ENCODE data around the gene DYNLRB1.
"Not testable (repeated sequence)": the region's sequence is repeated elsewhere in the genome, so short reads cannot be mapped to it uniquely, and the experiment has no call there.

DYNLRB1 gene

GRCh38 chr20:34491226-34491931 is 24.8 kb upstream of the DYNLRB1 start:
- Histone ChIP-seq H3K27ac (ENCODE audit: insufficient read depth, low read length, poor library complexity, severe bottlenecking) (no peak overlapping the region), H3K4me3 (ENCODE audit: insufficient read depth, low read depth, low read length, poor library complexity, severe bottlenecking) (no peak overlapping the region), H3K36me3 (ENCODE audit: control insufficient read depth, insufficient read depth, low read length) (peaks cover 36% of the 10 kb centered on the region), H3K4me1 (ENCODE audit: control insufficient read depth, insufficient read depth, low read length, poor library complexity, severe bottlenecking) (no peaks in the 10 kb centered on the region), H3K27me3 (replicated peaks; ENCODE audit: control insufficient read depth, insufficient read depth, low read length, poor library complexity, severe bottlenecking) (no peaks in the 10 kb centered on the region), H3K9me3 (ENCODE audit: control insufficient read depth, low read length) (no peaks in the 10 kb centered on the region)
- DNase-seq = no peak

GRCh38 chr20:34491932-34492509 is 24.2 kb upstream of the DYNLRB1 start:
- no peaks in the 10 kb centered on the region for H3K9me3 ChIP-seq (ENCODE audit: control insufficient read depth, low read length)
- no peak overlapping the region for H3K4me3 ChIP-seq (ENCODE audit: insufficient read depth, low read depth, low read length, poor library complexity, severe bottlenecking)
- H3K27ac ChIP-seq (ENCODE audit: insufficient read depth, low read length, poor library complexity, severe bottlenecking) = no peak overlapping the region
- peaks cover 36% of the 10 kb centered on the region for H3K36me3 ChIP-seq (ENCODE audit: control insufficient read depth, insufficient read depth, low read length)
- H3K27me3 ChIP-seq (replicated peaks; ENCODE audit: control insufficient read depth, insufficient read depth, low read length, poor library complexity, severe bottlenecking) = no peaks in the 10 kb centered on the region
- DNase-seq = no peak
- H3K4me1 ChIP-seq (ENCODE audit: control insufficient read depth, insufficient read depth, low read length, poor library complexity, severe bottlenecking) = no peaks in the 10 kb centered on the region

GRCh38 chr20:34493646-34494045 is 22.6 kb upstream of the DYNLRB1 start:
- no peak for DNase-seq
- Histone ChIP-seq H3K27ac (ENCODE audit: insufficient read depth, low read length, poor library complexity, severe bottlenecking) (no peak overlapping the region), H3K36me3 (ENCODE audit: control insufficient read depth, insufficient read depth, low read length) (peaks cover 44% of the 10 kb centered on the region), H3K4me3 (ENCODE audit: insufficient read depth, low read depth, low read length, poor library complexity, severe bottlenecking) (no peak overlapping the region), H3K27me3 (replicated peaks; ENCODE audit: control insufficient read depth, insufficient read depth, low read length, poor library complexity, severe bottlenecking) (no peaks in the 10 kb centered on the region), H3K9me3 (ENCODE audit: control insufficient read depth, low read length) (no peaks in the 10 kb centered on the region), H3K4me1 (ENCODE audit: control insufficient read depth, insufficient read depth, low read length, poor library complexity, severe bottlenecking) (no peaks in the 10 kb centered on the region)

DNA sequence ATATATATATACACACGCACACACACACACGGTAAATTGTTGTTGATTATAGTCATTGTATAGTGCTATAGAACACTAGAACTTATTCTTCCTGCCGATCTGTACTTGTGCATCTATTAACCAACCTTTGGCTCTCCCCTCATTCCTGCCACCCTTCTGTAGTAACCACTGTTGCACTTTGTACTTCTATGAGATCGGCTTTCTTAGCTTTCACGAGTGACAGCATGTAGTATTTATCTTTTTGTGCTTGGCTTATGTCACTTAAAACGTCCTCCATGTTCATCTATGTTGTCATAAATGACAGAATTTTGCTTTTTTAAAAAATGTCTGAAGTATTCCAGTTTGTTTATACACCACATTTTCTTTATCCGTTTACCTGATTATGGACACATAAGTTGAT is 20.9 kb upstream of the DYNLRB1 start:
- Histone ChIP-seq H3K27ac (ENCODE audit: insufficient read depth, low read length, poor library complexity, severe bottlenecking) (no peak overlapping the region), H3K27me3 (replicated peaks; ENCODE audit: control insufficient read depth, insufficient read depth, low read length, poor library complexity, severe bottlenecking) (no peaks in the 10 kb centered on the region), H3K9me3 (ENCODE audit: control insufficient read depth, low read length) (no peaks in the 10 kb centered on the region), H3K4me1 (ENCODE audit: control insufficient read depth, insufficient read depth, low read length, poor library complexity, severe bottlenecking) (no peaks in the 10 kb centered on the region), H3K4me3 (ENCODE audit: insufficient read depth, low read depth, low read length, poor library complexity, severe bottlenecking) (no peak overlapping the region), H3K36me3 (ENCODE audit: control insufficient read depth, insufficient read depth, low read length) (peaks cover 48% of the 10 kb centered on the region)
- DNase-seq = no peak

DNA sequence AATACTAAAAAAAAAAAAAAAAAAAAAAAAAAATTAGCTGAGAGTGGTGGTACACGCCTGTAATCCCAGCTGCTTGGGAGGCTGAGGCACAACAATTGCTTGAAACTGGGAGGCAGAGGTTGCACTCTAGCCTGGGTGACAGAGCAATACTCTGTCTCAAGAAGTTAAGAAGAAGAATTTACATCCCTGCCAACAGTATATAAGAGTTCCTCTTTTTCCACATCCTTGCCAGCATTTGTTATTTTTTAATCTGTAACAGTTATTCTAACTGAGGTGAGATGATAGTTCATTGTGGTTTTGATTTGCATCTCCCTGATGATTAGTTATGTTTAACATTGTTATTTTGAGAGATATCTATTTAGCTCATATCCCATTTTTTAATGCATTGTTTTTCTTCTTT is 20.3 kb upstream of the DYNLRB1 start:
- Histone ChIP-seq H3K27me3 (replicated peaks; ENCODE audit: control insufficient read depth, insufficient read depth, low read length, poor library complexity, severe bottlenecking) (no peaks in the 10 kb centered on the region), H3K36me3 (ENCODE audit: control insufficient read depth, insufficient read depth, low read length) (peaks cover 48% of the 10 kb centered on the region), H3K4me1 (ENCODE audit: control insufficient read depth, insufficient read depth, low read length, poor library complexity, severe bottlenecking) (no peaks in the 10 kb centered on the region), H3K9me3 (ENCODE audit: control insufficient read depth, low read length) (no peaks in the 10 kb centered on the region), H3K4me3 (ENCODE audit: insufficient read depth, low read depth, low read length, poor library complexity, severe bottlenecking) (no peak overlapping the region), H3K27ac (ENCODE audit: insufficient read depth, low read length, poor library complexity, severe bottlenecking) (no peak overlapping the region)
- DNase-seq = no peak

DNA sequence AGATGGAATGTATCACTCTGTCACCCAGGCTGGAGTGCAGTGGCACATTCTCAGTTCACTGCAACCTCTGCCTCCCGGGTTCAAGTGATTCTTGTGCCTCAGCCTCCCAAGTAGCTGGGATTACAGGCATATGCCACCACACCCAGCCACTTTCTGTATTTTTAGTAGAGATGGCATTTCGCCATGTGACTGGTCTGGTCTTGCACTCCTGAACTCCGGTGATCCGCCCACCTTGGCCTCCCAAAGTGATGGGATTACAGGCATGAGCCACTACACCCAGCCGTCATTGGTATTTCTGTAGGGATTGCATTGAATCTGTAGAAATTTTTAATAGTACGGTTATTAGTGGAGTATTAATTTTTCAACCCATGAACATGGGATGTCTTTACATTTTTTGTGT is 18.6 kb upstream of the DYNLRB1 start:
- H3K36me3 ChIP-seq (ENCODE audit: control insufficient read depth, insufficient read depth, low read length) = peaks cover 44% of the 10 kb centered on the region
- DNase-seq; H3K27ac ChIP-seq (ENCODE audit: insufficient read depth, low read length, poor library complexity, severe bottlenecking): not testable (repeated sequence)

DNA sequence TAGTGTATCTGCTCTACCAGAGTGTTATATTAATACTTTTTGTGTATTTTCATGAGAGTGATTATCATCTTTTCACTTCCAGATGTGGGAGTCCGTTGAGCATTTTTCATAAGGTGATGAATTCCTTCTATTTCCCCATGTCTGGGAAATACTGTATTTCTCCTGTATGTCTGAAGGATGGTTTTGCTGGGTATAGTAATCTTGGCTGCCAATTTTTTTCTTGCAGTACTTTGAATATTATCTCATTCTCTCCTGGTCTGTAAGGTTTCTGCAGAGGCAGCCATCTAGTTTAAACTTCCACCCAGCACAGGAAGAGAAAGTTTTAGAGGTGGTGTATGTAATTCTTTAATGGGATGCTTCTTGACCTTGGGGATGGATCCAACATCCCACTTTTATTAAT is 15.4 kb upstream of the DYNLRB1 start:
- H3K27ac ChIP-seq (ENCODE audit: insufficient read depth, low read length, poor library complexity, severe bottlenecking) = no peak overlapping the region
- no peaks in the 10 kb centered on the region for H3K27me3 ChIP-seq (replicated peaks; ENCODE audit: control insufficient read depth, insufficient read depth, low read length, poor library complexity, severe bottlenecking)
- no peak overlapping the region for H3K4me3 ChIP-seq (ENCODE audit: insufficient read depth, low read depth, low read length, poor library complexity, severe bottlenecking)
- H3K9me3 ChIP-seq (ENCODE audit: control insufficient read depth, low read length) = no peaks in the 10 kb centered on the region
- peaks cover 41% of the 10 kb centered on the region for H3K36me3 ChIP-seq (ENCODE audit: control insufficient read depth, insufficient read depth, low read length)
- no peaks in the 10 kb centered on the region for H3K4me1 ChIP-seq (ENCODE audit: control insufficient read depth, insufficient read depth, low read length, poor library complexity, severe bottlenecking)
- DNase-seq = no peak

More for the DNA sequence above, 18.6 kb upstream of the DYNLRB1 start:
- H3K4me1 ChIP-seq (ENCODE audit: control insufficient read depth, insufficient read depth, low read length, poor library complexity, severe bottlenecking); H3K9me3 ChIP-seq (ENCODE audit: control insufficient read depth, low read length); H3K27me3 ChIP-seq (replicated peaks; ENCODE audit: control insufficient read depth, insufficient read depth, low read length, poor library complexity, severe bottlenecking); H3K4me3 ChIP-seq (ENCODE audit: insufficient read depth, low read depth, low read length, poor library complexity, severe bottlenecking): not testable (repeated sequence)

DNA sequence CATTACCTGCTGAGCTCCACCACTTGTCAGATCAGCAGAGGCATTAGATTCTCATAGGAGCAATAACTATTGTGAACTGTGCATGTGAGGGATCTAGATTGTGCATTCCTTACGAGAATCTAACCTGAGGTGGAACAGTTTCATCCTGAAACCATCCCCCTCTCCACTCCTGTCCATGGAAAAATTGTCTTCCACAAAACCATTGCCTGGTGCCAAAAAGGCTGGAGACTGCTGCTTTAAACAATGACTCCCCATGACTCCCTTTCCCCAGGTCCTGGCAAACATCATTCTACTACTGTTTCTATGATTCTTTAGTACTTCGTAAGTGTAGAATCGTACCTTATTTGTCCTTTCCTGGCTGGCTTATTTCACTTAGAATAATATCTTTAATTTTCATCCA is 9.7 kb upstream of the DYNLRB1 start:
- no peak overlapping the region for H3K4me3 ChIP-seq (ENCODE audit: insufficient read depth, low read depth, low read length, poor library complexity, severe bottlenecking)
- H3K27me3 ChIP-seq (replicated peaks; ENCODE audit: control insufficient read depth, insufficient read depth, low read length, poor library complexity, severe bottlenecking) = no peaks in the 10 kb centered on the region
- peaks cover 18% of the 10 kb centered on the region for H3K36me3 ChIP-seq (ENCODE audit: control insufficient read depth, insufficient read depth, low read length)
- no peaks in the 10 kb centered on the region for H3K9me3 ChIP-seq (ENCODE audit: control insufficient read depth, low read length)
- no peaks in the 10 kb centered on the region for H3K4me1 ChIP-seq (ENCODE audit: control insufficient read depth, insufficient read depth, low read length, poor library complexity, severe bottlenecking)
- no peak overlapping the region for H3K27ac ChIP-seq (ENCODE audit: insufficient read depth, low read length, poor library complexity, severe bottlenecking)
- no peak for DNase-seq

DNA sequence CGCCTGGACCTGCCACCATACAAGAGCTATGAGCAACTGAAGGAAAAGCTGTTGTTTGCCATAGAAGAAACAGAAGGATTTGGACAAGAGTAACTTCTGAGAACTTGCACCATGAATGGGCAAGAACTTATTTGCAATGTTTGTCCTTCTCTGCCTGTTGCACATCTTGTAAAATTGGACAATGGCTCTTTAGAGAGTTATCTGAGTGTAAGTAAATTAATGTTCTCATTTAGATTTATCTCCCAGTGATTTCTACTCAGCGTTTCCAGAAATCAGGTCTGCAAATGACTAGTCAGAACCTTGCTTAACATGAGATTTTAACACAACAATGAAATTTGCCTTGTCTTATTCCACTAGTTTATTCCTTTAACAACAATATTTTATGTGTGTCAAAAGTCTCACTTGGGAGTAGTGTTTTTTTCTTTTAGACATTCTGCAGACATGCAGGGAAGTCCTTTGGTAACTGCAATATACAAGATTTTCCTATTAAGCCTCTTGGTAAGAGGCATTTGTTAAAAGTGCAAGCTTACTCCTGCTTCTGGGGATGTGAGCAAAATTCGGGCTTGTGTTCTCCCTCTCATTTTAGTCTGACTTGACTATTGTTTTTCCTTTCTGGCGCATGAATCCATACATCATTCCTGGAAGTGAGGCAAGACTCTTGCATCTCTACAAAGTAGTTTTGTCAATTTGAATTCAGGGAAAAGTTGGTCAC is 8.4 kb upstream of the DYNLRB1 start:
- Histone ChIP-seq H3K4me1 (ENCODE audit: control insufficient read depth, insufficient read depth, low read length, poor library complexity, severe bottlenecking) (peaks cover 1% of the 10 kb centered on the region), H3K4me3 (ENCODE audit: insufficient read depth, low read depth, low read length, poor library complexity, severe bottlenecking) (no peak overlapping the region), H3K36me3 (ENCODE audit: control insufficient read depth, insufficient read depth, low read length) (peaks cover 13% of the 10 kb centered on the region), H3K27me3 (replicated peaks; ENCODE audit: control insufficient read depth, insufficient read depth, low read length, poor library complexity, severe bottlenecking) (no peaks in the 10 kb centered on the region), H3K9me3 (ENCODE audit: control insufficient read depth, low read length) (no peaks in the 10 kb centered on the region), H3K27ac (ENCODE audit: insufficient read depth, low read length, poor library complexity, severe bottlenecking) (no peak overlapping the region)
- no peak for DNase-seq

GRCh38 chr20:34510575-34510974 is 5.6 kb upstream of the DYNLRB1 start:
- no peak for DNase-seq
- Histone ChIP-seq H3K36me3 (ENCODE audit: control insufficient read depth, insufficient read depth, low read length) (peaks cover 5% of the 10 kb centered on the region), H3K27me3 (replicated peaks; ENCODE audit: control insufficient read depth, insufficient read depth, low read length, poor library complexity, severe bottlenecking) (no peaks in the 10 kb centered on the region), H3K27ac (ENCODE audit: insufficient read depth, low read length, poor library complexity, severe bottlenecking) (no peak overlapping the region), H3K9me3 (ENCODE audit: control insufficient read depth, low read length) (no peaks in the 10 kb centered on the region), H3K4me1 (ENCODE audit: control insufficient read depth, insufficient read depth, low read length, poor library complexity, severe bottlenecking) (peaks cover 9% of the 10 kb centered on the region), H3K4me3 (ENCODE audit: insufficient read depth, low read depth, low read length, poor library complexity, severe bottlenecking) (no peak overlapping the region)

Data from effector memory CD4-positive, alpha-beta T cell (primary cell).